HK-2 (cell line): ENCODE results near the gene MAG.

Experiments used
- DNase-seq: peaks from one replicate; pipeline ENCODE4 v3.0.0-alpha.2; 2018; ENCODE audit not compliant: unreplicated experiment

MAG gene, protein sequence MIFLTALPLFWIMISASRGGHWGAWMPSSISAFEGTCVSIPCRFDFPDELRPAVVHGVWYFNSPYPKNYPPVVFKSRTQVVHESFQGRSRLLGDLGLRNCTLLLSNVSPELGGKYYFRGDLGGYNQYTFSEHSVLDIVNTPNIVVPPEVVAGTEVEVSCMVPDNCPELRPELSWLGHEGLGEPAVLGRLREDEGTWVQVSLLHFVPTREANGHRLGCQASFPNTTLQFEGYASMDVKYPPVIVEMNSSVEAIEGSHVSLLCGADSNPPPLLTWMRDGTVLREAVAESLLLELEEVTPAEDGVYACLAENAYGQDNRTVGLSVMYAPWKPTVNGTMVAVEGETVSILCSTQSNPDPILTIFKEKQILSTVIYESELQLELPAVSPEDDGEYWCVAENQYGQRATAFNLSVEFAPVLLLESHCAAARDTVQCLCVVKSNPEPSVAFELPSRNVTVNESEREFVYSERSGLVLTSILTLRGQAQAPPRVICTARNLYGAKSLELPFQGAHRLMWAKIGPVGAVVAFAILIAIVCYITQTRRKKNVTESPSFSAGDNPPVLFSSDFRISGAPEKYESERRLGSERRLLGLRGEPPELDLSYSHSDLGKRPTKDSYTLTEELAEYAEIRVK

DNA sequence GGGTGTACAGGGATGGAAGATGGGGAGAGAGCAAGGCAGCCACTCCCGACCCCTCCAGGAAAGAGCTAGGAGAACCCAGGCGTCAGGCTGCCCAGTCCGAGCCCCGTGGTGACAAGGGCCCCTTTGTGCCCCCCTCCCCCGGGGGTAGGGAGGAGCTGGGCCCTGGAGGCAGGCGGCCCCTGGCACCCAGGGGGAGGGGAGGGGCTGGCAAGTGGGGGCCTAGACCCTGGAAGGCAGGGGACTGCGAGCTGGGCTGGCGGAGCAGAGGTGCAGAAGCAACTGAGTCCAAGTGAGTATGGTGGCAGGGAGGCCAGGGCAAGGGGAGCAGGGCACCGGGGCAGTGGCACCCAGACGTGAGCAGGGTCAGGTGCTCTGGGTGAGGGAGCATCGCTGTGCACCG lies at the start of gene MAG:
Gene MAG (plus strand): TSS at position 246 of the 400 bp plus-strand sequence. CDS start 3,248 bp downstream, outside the sequence.
- no peak for DNase-seq

DNA sequence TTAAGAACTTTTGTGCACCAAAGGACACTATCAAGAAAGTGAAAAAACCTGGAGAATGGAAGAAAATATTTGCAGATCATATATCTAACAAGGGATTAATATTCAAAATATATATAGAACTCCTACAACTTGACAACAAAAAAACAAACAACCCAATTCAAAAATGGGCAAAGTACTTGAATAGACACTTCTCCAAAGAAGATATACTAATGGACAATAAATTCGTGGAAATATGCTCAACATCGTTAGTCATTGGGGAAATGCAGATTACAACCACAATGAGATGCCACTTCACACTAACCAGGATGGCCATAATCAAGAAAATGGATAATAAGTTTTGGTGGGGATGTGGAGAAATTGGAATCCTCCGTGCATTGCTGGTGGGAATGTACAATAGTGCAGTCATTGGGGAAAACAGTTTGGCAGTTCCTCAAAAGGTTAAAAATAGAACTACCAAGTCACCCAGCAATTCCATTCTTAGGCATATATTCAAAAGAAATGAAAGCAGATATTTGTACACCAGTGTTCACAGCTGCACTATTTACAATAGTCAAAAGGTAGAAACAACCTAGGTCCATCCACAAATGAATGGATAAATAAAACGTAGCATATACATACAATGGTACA lies 45.4 kb upstream of the MAG start:
- no peak for DNase-seq

DNA sequence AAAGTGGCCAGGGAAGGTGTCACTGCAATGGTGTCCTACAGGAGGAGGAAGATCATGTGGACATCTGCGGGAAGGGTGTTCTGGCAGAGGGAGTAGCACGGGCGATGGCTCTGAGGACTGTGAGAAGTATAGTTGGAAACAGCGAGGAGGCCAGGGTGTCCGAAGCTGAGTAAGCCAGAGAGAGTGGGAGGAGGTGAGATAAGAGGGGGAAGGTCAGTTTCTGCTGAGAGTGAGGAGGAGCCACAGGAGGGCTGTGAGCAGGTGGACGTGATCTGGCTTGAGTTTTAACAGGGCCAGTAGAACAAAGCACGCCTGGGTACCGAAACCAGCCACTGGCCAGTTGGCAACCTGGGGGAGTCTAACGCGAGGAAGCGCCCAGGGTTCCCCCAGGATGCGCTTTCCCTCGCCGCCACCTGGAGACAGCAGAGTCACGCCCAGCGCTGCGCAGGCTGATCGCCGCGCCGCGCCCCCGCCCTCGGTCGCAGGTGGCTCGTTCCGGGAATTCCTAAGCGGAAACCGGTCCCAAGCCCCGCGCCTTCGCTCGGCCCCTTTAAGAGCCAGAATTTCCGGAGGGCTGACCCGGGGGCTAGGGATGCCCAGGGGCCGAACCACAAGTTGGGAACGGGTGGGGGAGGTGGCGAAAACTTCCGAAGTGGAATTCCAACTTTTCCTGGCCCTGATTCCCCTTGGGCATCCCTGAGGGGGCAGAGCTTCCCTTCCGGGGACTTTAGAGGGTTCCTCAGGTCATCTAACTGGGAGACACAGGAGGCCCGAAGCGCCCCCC lies 44.2 kb upstream of the MAG start:
- DNase-seq: peak; percentile 84

DNA sequence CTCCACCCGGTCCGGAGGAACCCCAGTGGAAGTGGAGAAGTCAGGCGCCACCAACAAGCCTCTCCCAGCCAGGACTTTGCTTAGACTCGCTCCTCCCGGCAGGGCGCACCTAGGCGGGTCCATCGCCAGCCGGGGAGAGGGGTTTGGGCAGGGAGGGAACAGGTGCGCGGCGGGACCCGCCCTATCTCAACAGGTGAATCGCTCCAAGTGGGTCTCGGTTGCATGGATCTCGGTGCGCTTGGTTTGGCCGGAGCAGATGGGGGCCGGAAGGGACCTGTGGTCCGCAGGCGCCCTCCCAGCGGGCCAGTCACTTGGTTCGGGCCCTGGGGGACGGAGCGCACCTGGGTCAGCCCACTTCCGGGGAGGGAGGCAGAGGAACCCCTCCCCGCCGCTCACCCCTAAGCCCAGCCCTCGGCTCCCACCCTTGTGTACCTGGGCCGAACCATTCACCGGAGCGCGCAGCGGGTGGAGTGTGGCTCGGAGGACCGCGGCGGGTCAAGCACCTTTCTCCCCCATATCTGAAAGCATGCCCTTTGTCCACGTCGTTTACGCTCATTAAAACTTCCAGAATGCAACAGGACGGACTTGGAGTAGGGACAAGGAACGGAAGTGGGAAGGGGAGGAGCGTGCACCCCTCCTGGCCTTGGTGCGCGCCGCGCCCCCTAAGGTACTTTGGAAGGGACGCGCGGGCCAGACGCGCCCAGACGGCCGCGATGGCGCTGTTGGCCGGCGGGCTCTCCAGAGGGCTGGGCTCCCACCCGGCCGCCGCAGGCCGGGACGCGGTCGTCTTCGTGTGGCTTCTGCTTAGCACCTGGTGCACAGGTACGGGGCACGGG lies 43.4 kb upstream of the MAG start, which contains the start of gene LSR:
Gene LSR (plus strand): TSS at position 693 of the 836 bp plus-strand sequence. CDS start 21 bp downstream, at position 714.
- DNase-seq: peak; percentile 87

DNA sequence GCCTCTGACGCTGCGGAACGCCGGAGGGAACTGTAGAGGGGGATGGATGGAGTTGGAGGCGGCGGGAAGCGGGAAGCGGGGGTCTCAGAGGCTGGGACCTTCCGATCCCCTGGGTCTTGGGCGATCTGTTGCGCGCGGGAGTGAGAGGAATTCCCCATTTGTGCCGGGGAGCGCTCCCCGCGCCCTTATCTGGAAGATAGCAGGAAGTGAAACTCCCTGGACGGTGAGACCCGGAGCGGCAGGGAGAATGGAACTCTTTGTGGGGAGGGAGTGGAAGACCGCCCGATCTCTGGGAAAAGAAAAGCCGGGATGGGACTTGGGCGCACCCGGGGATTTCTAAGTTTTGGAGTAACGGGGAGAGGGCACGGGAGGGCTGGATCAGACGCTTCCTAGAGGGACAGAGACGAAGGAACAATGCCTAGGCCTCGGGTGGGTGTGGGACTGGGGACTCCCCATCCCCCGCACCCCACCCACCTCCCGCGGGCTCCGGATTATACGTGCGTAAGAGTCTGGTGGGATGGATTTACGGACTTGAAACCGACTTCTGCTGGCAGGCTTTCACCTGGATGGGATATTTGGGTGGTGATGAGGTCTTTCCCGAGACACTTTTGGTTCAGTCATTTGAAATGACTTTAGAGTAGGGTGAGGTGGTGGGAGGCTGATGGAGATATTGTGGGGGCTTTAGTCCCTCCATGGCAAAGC lies 42.7 kb upstream of the MAG start:
- peak; percentile 39 for DNase-seq

DNA sequence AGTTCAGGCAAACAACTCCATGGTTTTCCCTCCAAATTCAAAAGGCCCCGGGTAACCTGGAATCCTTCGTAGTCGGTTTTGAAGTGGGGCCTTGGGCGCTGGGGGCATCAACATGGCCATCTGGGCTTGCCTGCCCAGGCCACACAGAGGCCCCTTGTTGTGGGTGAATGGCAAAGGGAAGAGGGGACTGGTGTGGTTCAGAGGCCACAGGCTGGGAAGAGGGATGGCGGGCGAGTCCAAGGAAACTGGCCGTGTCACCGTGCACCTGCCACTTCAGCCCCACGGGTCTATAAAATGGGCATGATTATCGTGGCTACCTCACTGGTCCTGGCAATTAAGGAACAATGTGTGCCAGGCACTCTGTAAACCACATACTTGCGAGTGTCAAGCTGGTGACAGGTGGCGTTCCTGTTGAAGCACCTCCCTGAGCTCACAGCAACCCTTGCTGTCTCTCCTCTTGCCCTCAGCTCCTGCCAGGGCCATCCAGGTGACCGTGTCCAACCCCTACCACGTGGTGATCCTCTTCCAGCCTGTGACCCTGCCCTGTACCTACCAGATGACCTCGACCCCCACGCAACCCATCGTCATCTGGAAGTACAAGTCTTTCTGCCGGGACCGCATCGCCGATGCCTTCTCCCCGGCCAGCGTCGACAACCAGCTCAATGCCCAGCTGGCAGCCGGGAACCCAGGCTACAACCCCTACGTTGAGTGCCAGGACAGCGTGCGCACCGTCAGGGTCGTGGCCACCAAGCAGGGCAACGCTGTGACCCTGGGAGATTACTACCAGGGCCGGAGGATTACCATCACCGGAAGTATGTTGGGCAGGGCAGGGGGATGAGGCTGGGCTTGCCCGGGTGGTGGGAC lies 41.9 kb upstream of the MAG start:
- DNase-seq: no peak

DNA sequence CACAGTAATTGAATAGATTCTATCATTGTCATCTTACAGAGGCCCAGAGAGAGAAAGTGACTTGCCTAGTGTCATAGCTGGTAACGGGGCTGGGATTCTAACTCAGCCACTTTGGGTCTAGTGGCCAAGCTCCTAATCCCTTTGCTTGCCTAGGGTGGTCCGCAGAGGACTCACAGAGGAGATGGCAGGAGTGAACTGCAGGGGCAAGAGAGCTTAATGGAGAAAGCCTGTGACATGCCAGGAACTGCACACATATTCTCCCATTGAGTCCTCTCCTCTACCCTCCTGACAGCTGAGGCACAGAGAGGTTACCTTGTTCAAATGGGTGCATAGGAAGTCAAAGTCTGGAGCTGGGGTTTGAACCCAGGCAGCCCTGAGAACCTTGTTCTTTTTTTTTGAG lies 40.5 kb upstream of the MAG start:
- no peak for DNase-seq

DNA sequence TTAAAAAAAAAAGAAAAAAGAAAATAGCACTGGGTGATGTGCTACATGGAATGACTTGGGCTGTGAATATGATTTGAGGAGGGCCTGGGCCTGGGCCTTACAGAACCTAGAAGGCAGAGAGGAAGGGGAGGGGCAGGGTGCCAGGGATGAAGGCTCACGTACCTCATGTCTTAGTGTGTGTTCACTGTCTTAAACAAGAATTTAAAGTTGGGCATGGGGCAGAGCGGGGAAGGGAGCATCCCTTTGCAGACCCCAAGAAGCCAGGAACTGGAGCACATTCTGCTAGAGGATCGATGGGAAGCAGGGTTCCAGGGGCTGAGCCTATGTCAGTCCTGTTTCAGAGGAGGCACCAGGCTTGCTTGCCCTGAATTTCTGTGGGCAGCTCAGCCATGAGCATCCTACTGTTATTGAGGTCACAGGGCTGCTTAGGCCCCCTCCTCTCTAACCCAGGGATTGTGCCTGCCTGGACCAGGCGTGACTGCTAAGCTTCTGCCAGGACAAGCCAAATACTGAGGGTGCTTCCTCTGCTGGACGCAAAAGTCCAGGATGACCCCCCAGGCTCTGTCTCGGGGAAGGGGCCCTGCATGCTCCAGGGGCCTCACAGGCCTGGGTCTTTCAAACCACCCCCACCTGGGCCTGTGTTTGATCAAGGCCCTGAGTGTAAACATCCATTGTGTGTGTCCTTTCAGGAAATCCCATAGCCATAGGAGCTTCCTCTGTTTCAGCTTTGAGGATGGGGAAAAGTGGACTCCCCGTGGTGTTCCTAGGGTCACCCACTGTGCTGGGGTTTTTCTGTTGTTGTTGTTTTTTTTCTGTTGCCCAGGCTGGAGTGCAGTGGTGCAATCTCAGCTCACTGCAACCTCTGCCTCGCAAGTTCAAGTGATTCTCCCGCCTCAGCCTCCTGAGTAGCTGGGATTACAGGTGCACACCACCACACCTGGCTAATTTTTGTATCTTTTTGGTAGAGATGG lies 38.4 kb upstream of the MAG start:
- DNase-seq: no peak

DNA sequence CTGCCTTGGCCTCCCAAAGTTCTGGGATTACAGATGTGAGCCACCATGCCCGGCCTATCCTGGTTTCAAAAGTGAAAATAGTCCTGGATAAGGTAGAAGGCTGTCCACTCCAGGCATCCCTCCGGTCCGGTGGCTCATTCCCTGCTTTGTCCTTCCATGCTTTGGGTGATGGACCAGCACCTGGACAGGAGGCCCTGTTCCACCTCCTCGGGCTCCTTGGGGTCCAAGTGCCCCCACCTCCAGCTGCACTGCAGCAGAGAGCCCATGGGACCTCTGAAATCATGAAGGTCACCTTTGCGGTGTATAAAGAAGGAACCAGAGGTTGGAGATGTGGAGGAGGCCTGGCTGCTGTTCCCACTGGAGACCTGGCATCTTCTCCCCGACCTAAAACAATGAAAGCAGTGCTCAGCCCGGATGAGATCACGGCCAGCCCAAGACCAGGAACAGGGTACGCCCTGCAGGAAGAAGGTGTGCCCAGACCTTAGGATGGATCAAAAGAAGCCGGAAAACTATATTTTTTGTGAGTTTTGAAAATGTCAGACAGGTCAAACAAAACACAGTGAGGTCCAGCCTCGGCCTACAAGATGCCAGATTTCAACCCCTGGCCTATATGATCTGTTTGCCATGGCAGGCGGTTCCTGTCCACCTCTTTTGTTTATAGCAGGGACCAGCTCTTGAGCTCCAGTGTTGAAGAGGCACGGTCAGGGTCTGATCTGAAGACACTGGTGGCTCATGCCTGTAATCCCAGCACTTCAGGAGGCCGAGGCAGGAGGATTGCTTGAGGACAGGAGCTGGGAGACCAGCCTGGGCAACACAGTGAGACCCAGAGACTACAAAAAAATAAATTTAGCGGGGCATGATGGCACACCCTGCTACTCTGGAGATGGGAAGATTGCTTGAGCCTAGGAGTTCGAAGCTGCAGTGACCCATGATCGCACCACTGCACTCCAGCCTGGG lies 37.3 kb upstream of the MAG start:
- DNase-seq: no peak

DNA sequence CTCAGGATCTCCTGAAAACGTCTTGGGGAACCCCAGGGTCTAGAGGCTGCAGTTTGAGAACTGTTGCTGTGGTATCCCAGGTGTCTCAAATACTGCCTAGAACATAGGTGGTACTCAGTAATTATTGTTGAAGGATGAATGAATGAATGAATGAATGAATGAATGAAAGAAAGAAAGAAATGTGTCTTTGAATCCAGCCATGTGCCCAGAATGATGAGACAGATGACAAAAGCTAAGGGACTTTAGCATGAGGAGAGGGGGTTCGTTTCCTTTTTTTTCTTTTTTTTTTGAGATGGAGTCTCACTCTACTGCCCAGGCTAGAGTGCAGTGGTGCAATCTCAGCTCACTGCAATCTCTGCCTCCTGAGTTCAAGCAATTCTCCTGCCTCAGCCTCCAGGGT lies 35.4 kb upstream of the MAG start:
- DNase-seq: no peak

DNA sequence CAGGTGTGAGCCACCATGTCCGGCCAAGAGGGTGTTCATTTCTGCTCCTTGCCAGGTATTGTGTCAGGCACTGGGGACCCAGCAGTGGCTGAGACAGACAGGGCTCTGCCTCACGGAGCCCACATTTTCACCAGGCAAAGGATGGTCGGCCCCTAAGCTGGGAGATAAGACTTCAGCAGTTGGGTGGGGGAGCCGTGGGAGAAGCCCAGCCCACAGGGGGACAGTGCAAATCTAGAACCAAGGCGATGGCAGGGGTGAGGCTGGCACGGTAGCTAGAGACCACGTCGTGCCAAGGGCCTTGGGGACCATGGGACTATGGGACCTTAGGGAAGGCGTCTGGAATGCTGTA lies 34.9 kb upstream of the MAG start:
- no peak for DNase-seq

DNA sequence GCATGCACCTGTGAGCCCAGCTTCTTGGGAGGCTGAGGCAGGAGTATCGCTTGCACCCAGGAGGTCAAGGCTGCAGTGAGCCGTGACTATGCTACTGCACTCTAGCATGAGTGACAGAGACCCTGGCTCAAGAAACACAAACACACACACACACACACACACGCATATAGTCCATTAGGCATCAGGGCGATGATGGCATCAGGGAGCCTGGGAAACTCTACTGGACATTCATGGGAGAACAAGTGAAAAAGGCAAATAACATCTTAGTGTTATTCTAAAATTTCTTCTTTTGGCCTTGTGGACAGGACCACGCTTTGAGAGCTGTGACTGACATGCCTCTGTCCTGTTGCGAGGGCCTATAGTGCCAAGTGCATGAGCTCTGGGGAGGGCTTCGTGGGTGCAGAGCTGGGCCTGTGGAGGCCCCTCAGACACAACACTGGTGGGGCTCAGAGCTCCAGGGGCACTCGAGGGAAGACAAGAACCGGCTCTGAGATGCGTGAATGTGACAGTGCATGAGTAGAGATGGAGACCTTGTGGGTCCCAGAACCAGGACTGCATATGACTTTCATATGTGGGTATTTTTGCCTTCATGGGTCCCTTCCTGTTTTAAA lies 31.2 kb upstream of the MAG start:
- DNase-seq: no peak

DNA sequence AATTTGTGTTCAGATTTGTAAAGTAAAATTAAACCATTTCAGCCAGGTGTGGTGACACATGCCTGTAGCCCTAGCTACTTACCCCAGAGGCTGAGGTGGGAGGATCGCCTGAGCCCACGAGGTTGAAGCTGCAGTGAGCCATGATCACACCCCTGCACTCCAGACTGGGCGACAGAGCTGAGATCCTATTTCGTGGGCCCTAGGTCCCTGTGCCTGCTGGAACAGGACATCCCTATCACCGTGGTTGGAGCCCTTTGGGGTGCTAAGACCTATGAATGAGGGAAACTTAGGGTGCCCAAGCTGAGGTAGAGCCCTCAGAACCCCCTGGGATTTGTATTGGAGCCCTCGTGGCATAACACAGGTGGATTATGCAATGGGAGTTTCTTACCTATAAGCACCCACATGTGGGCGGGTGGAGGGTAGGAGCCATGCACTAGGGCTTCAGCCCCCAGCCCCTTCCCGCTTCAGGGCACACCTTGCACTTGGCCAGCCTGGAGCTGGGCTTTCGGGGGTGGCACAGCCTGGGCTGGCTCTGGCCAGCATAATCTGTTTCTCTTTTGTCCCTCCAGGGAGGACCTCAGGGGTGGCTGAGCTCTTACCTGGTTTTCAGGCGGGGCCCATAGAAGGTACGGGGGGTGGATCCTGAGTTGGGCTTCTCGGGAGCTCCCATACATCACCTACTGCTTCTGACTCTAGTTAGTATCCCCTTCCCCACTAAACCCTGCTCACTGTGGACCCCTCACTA lies 30.4 kb upstream of the MAG start:
- DNase-seq: no peak

DNA sequence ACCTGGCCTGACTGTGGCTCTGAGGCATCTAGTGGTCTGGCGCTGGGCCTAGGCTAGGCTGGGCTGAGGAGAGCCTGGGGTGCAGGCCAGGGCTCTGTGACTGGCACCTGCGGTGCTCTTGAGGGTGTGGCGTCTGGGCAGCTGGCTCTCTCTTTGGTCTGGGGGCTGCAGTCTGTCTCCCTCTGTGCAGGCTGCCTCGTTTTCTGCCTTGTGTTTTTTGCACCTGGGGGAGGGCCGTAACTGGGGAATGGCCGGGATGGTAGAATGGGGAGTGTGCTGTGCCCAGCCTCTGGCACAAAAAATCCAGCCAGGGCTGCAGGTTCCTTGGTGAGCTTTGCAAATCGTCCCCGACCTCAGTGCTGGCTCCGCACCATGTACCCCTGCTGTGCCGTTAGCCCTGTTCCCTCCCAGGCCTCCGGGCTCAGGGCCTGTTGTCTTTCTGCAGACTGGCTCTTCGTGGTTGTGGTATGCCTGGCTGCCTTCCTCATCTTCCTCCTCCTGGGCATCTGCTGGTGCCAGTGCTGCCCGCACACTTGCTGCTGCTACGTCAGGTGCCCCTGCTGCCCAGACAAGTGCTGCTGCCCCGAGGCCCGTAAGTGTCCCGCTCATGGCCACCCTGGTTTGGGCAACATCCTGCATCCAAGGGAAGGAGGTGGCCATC lies 29.7 kb upstream of the MAG start:
- DNase-seq: no peak

DNA sequence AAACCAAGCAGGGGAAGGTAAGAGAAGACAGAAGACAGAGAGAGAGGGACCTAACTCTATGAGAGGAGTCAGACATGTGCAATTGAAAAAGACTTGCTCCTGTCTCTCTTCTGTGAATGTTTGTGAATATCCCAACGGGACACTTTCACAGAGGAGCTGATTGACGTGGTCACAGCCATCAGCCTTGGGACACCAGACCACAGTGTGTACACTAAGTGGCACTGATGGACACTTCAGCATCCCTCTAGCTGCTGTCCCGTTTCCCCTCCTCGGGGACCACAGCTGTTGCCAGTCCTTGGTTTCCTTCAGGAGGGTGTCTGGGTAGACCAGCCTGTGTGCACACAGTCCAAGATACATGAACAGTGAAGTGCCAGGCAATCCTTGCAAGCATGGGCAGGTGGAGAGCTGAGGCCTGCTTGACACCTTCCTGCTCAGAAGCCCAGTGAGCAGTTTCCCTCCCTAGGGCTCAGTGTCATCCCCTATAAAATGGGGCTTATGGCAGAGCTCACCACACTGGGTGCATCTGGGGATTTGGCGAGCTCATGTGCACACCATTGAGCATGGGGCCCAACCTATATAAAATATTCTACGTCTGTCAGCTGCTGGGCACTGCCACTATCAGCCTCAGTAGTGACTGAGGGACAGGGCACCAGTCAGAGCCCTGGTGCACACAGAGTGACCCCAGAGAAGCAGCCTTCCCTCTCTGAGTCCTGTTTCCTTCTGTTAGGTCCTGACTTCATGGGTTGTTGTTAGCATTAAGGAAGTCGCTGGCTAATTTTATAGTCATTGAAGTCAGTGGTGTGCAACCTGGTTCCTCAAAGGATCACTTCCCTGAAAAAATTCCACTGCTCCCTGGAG lies 27.5 kb upstream of the MAG start:
- DNase-seq: no peak
